ENCODE results near the gene INPP5E. TPM values are rescaled to one million over a fixed set of nuclear protein-coding genes. Genes with fewer than 3 reads are reported as not detected.

Gene INPP5E
- total and polyA plus RNA-seq, 11 donors: 6.4 to 11.7 (median 9.3) TPM

DNA sequence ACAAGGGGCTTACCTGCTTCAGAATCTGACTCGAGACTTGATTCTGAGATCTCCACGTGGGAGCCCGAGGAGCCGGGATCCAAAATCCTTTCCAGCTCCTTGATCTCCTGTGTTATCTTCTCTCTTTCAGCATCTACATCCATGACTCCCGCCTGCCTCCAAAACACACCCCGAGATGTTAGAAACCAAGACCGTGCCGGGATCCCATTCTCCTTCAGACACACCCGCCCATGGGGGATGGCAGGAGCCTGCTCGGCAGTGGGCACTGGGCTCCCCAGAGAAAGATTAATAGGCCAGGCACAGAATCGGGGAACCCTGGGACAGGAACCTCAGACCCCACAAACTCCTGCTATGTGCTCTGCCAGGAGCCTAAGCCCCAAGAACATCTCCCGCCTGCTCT lies 41.4 kb downstream of the INPP5E start:
- DNase-seq: no peak
- Histone ChIP-seq H3K4me1 (peaks cover 0 to 26% (median 17%) of the 10 kb centered on the region in 12 donors), H3K4me3 (peak overlapping the region in 2 of 12 donors; percentile 2 to 94), H3K36me3 (peaks cover 0 to 62% (median 48%) of the 10 kb centered on the region in 9 donors), H3K27ac (no peak overlapping the region), H3K9me3 (no peaks in the 10 kb centered on the region), H3K27me3 (no peaks in the 10 kb centered on the region)
- no peak for ATAC-seq
- intact Hi-C loops (cut with DNase I): loop anchor here in 2 of 10 donors (2.0 to 5.0 kb wide), 2 partner anchors 57 to 86 kb away; no protein-coding TSS in a partner anchor
- WGBS, 4 donors: 92 to 95% (median 93%) methylated on average over 11 to 12 of the region's 12 CpGs
- TF ChIP-seq CTCF (IDR thresholded peaks at IDR 0.05) (no peak), POLR2A (IDR thresholded peaks at IDR 0.05) (no peak)

DNA sequence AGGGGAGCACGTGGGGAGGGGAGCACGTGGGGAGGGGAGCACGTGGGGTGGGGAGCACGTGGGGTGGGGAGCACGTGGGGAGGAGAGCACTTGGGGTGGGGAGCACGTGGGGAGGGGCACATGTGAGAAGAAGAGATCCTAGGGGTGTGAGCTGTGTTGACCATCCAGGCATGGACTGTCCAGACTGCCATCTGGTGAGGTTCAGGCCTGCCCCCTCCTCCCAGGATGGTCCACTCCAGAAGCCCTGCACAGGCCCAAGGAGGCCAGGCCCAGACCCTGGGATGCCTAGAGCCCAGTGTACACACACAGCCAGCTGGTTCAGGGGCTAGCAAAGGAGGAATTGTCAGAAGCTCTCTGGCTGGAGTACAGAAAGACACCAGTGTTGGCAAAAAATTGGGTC lies 42.0 kb downstream of the INPP5E start:
- H3K36me3 ChIP-seq: peaks cover 0 to 68% (median 54%) of the 10 kb centered on the region in 9 donors
- TF ChIP-seq CTCF (IDR thresholded peaks at IDR 0.05) (no peak), POLR2A (IDR thresholded peaks at IDR 0.05) (no peak)
- no peak overlapping the region for H3K4me3 ChIP-seq
- 76 to 86% (median 80%) methylated on average over 6 of the region's 6 CpGs for WGBS, 4 donors
- peaks cover 0 to 26% (median 17%) of the 10 kb centered on the region in 12 donors for H3K4me1 ChIP-seq
- DNase-seq (no peak), ATAC-seq (no peak)
- H3K27ac ChIP-seq: no peak overlapping the region
- H3K27me3 ChIP-seq: no peaks in the 10 kb centered on the region
- intact Hi-C loops (cut with DNase I): loop anchor here in 3 of 10 donors (2.0 to 5.0 kb wide), 3 partner anchors 57 to 85 kb away; no protein-coding TSS in a partner anchor
- no peaks in the 10 kb centered on the region for H3K9me3 ChIP-seq

- DNase-seq (no peak), ATAC-seq (no peak)
- Histone ChIP-seq H3K4me3 (no peak overlapping the region), H3K4me1 (peaks cover 0 to 26% (median 17%) of the 10 kb centered on the region in 12 donors), H3K27me3 (no peaks in the 10 kb centered on the region), H3K36me3 (peaks cover 0 to 71% (median 60%) of the 10 kb centered on the region in 9 donors), H3K27ac (no peak overlapping the region), H3K9me3 (no peaks in the 10 kb centered on the region)
- WGBS, 4 donors: 87 to 93% (median 91%) methylated on average over 4 of the region's 4 CpGs
- TF ChIP-seq POLR2A (IDR thresholded peaks at IDR 0.05) (no peak), CTCF (IDR thresholded peaks at IDR 0.05) (no peak)
- intact Hi-C loops (cut with DNase I): loop anchor here in 2 of 10 donors (2.0 to 5.0 kb wide), 2 partner anchors 57 to 84 kb away; no protein-coding TSS in a partner anchor
Measured at GRCh38 chr9:136396219-136396515, 43.5 kb downstream of the INPP5E start.

DNA sequence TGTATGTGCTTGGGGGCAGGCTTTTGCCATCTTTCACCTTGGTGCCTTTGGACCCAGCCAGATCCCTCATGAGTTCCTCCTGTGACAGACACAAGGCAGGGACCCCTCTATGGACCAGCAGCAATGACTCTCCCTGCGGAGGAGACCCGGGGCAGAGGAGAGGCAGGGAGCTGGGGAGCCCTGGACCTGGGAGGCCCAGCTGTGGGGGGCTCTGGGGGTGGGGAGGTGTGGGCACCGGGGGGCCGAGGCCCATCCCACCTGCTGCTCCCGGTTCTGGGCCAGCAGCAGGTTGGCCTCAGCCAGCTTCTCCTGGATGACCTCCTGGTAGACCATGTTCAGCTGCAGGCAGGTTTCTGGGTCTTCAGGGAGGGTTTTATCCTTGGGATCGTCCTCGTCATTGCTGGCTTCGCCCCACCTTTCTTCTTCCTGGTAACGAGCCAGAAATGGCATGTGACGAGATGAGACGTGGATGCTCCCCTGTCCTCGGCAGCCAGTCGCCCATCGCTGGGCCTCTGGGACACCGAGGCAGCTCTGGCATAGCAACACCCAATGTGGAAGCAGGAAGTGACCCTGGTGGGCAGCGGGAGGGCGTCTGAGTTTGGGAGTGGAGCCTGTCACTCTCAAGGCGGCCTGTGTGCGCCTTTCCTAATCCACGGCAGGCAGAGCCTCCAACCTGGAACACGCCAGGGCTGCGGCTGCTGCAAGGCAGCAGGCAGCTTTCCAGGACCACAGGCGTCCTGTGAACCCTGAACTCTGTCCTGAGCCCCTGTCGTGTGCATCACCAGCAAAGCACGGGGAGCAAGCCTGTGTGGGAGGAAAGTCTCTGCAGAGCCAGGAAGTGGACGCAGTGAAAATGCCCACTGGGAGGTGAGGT lies 44.1 kb downstream of the INPP5E start:
- Histone ChIP-seq H3K4me1 (peaks cover 0 to 23% (median 16%) of the 10 kb centered on the region in 12 donors), H3K36me3 (peaks cover 0 to 77% (median 65%) of the 10 kb centered on the region in 9 donors), H3K27me3 (no peaks in the 10 kb centered on the region), H3K4me3 (no peak overlapping the region), H3K27ac (no peak overlapping the region), H3K9me3 (no peaks in the 10 kb centered on the region)
- intact Hi-C loops (cut with DNase I): loop anchor here in 2 of 10 donors (2.0 to 5.0 kb wide), 2 partner anchors 57 to 83 kb away; no protein-coding TSS in a partner anchor
- TF ChIP-seq POLR2A (IDR thresholded peaks at IDR 0.05): no peak
- WGBS, 4 donors: 82 to 90% (median 86%) methylated on average over 18 to 26 of the region's 26 CpGs
- ATAC-seq (no peak), DNase-seq (no peak)

Measured in heart left ventricle (tissue), 16 donors.